ENCODE results near the gene CYBA.

DNA sequence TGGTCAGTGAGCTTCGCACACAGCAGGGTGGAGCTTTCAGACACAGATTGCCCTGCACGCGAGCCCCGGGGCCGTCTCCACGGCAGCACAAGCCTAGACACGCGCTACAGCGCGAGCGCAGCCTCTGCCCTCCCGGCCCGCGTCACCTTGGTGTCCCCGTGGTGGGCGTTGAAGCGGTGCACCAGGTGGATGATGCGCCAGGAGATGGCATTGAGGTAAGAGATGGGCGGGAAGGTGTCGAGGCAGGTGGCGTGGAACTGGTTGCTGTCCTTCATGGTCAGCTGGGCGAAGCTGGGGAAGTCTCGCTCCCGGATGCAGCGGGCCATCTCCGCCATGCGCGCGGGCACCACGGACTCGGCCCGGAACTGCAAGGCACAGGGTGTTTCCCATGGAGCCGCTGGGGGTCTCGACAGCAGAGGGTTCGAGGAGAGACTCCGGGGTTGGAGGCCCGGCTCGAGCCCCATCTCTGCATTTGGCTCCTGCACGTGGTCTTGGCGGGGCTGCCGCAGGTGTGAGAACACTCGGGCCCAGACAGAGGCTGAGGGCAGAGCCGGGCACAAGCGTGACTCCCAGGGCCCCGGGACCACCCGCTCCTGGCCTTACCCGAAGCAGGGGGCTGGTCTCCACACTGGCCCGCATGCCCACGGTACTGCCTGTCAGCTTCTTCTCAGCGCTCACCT lies 4.3 kb upstream of the CYBA start:
- TF ChIP-seq, protein P1, sequence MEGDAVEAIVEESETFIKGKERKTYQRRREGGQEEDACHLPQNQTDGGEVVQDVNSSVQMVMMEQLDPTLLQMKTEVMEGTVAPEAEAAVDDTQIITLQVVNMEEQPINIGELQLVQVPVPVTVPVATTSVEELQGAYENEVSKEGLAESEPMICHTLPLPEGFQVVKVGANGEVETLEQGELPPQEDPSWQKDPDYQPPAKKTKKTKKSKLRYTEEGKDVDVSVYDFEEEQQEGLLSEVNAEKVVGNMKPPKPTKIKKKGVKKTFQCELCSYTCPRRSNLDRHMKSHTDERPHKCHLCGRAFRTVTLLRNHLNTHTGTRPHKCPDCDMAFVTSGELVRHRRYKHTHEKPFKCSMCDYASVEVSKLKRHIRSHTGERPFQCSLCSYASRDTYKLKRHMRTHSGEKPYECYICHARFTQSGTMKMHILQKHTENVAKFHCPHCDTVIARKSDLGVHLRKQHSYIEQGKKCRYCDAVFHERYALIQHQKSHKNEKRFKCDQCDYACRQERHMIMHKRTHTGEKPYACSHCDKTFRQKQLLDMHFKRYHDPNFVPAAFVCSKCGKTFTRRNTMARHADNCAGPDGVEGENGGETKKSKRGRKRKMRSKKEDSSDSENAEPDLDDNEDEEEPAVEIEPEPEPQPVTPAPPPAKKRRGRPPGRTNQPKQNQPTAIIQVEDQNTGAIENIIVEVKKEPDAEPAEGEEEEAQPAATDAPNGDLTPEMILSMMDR (conservative IDR thresholded peaks at IDR 0.05; ENCODE audit: low read depth, low read length), result no peak
- TF ChIP-seq POLR2A (IDR thresholded peaks at IDR 0.05; ENCODE audit: low read depth, low read length) (no peak), CHD1 (IDR thresholded peaks at IDR 0.05; ENCODE audit: low read depth, low read length) (no peak), RAD21 (IDR thresholded peaks at IDR 0.05; ENCODE audit: low read length) (no peak)

All from IMR-90 (cell line).